Heart right ventricle (tissue), 16 donors: ENCODE results near the gene LRMDA. TPM values are rescaled to one million over a fixed set of nuclear protein-coding genes. Genes with fewer than 3 reads are reported as not detected.

Experiments used
- ATAC-seq, 8 donors: fragments of 200-7000 bp; cut with Tn5 transposase; one replicate each; pipeline ENCODE4 v1.9.1; 2020; ENCODE audit warnings: mild to moderate bottlenecking in 8 of 8, moderate library complexity in 8 of 8, moderate number of reproducible peaks in 1 of 8
- DNase-seq, 2 donors: peaks; one replicate each; pipeline ENCODE4 v3.0.0-alpha.2; 2020
- H3K27ac ChIP-seq, 10 donors: fragments of 200-600 bp; sonication (generic) in 2 of 10; one replicate each; pipeline versions ENCODE4 v1.5.0 to v1.8.0; 2020 to 2022; ENCODE audit warnings: mild to moderate bottlenecking in 3 of 10
- H3K27me3 ChIP-seq, 7 donors: fragments of 200-600 bp; one replicate each; pipeline ENCODE4 v1.8.0; 2021 to 2022; ENCODE audit warnings: mild to moderate bottlenecking in 2 of 7
- H3K36me3 ChIP-seq, 9 donors: fragments of 200-600 bp; sonication (generic) in 1 of 9; one replicate each; pipeline versions ENCODE4 v1.5.0 to v1.8.0; 2020 to 2022; ENCODE audit warnings: mild to moderate bottlenecking in 2 of 9
- H3K4me1 ChIP-seq, 9 donors: fragments of 200-600 bp; sonication (generic) in 1 of 9; one replicate each; pipeline versions ENCODE4 v1.5.0 to v1.8.0; 2020 to 2022; ENCODE audit warnings: mild to moderate bottlenecking in 4 of 9
- H3K4me3 ChIP-seq, 10 donors: fragments of 200-600 bp; sonication (generic) in 2 of 10; one replicate each; pipeline versions ENCODE4 v1.5.0 to v1.8.0; 2020 to 2022; ENCODE audit warnings: mild to moderate bottlenecking in 7 of 10, moderate library complexity in 2 of 10
- H3K9me3 ChIP-seq, 11 donors: fragments of 200-600 bp in 10 of 11; sonication (generic) in 2 of 11; one replicate each; pipeline versions ENCODE4 v1.5.0 to v1.8.0; 2013 to 2022; ENCODE audit warnings: mild to moderate bottlenecking in 2 of 11, control low read depth in 1 of 11, moderate library complexity in 1 of 11
- CTCF ChIP-seq, 9 donors: fragments of 200-600 bp; sonication (generic) in 2 of 9; IDR thresholded peaks; one replicate each; pipeline versions ENCODE4 v1.5.0 to v1.8.0; 2021 to 2022; ENCODE audit warnings: antibody characterized with exemption in 9 of 9, mild to moderate bottlenecking in 5 of 9, moderate library complexity in 1 of 9
- WGBS, 2 donors: extraction: QIAGEN DNeasy Blood & Tissue Kit; methylation state at CpG; one replicate each; pipeline ENCODE4 v1.1.7; 2013; ENCODE audit warnings: inconsistent platforms in 1 of 2; 5-methylcytosine and 5-hydroxymethylcytosine counted together
- intact Hi-C, 10 donors: fragments of 100-400 bp; cut with DNase I; formaldehyde crosslinking; loops; one replicate each; pipeline versions ENCODE4 v1.11.1 to v1.14.2; 2022
- polyA plus RNA-seq, 2 donors: library from polyadenylated mRNA; stranded (reverse); fragments of 200-250 nt; gene quantifications; one replicate each; pipeline ENCODE4 v1.2.3, GENCODE V29; 2013
- total RNA-seq, 10 donors: library from RNA; stranded (reverse); fragmentation: NEBNext Ultra II Directional in 3 of 10; extraction: Animal tissue kit (Norgen Biotek cat#: 25700) in 3 of 10; gene quantifications; one replicate each; pipeline versions ENCODE4 v1.2.1 to v1.2.4, GENCODE V29; 2021 to 2023
- donor health status: Arrhythmogenic right ventricular cardiomyopathy.
- donor health status: ischemic (EF 13 %, LVEDD 7.1; RV severe dilation, severe dysfunction).
- donor health status: healthy with polysubstance abuse.
- donor health status: DM: no; HTN: yes; CAD: no.
- donor health status: DM: no; HTN: no; CAD: no.
- donor health status: ischemic (EF 25% LVEDD 6.9; RV normal size, moderate dysfunction).
- donor health status: ischemic (EF 25% LVEDD 5.7; RV mildly dilated, moderate dysfunction).
- donor health status: healthy.
- donor health status: DM: yes; HTN: yes; CAD: no.
- donor health status: Ischemic cardiomyopathy.
- donor health status: ischemic (EF 35%, LVEDD 5.7; RV mildly dilated, moderate dysfunction).
- donor health status: nonischemic (EF 11% LVEDD 7.7; RV severe dilation, severe dysfunction).
- donor health status: DM: yes; HTN: yes; CAD: no.
- donor health status: PGD.
- donor health status: ischemic (EF 29% LVEDD 5.4; RV normal size, mild dysfunction).
- donor health status: nonischemic (EF 23%, LVEDD 6.1; RV moderate dilation, normal function).

LRMDA gene
- total and polyA plus RNA-seq, 12 donors, result 4.0 to 59.8 (median 12.7) TPM

GRCh38 chr10:75424571-75424970 is 6.9 kb upstream of the LRMDA start:
- H3K27me3 ChIP-seq, result no peaks in the 10 kb centered on the region
- 85 to 87% methylated on average over 2 of the region's 2 CpGs for WGBS, 2 donors
- peaks cover 3 to 27% (median 19%) of the 10 kb centered on the region in 9 donors for H3K4me1 ChIP-seq
- H3K4me3 ChIP-seq, result no peak overlapping the region
- no peaks in the 10 kb centered on the region for H3K9me3 ChIP-seq
- no peak for TF ChIP-seq CTCF (IDR thresholded peaks at IDR 0.05)
- no peak overlapping the region for H3K27ac ChIP-seq
- no peaks in the 10 kb centered on the region for H3K36me3 ChIP-seq
- ATAC-seq (no peak), DNase-seq (no peak)
- intact Hi-C loops, result no loop called here

- no peaks in the 10 kb centered on the region for H3K9me3 ChIP-seq
- no peak overlapping the region for H3K4me3 ChIP-seq
- no peak overlapping the region for H3K27ac ChIP-seq
- TF ChIP-seq CTCF (IDR thresholded peaks at IDR 0.05), result no peak
- DNase-seq (no peak), ATAC-seq (no peak)
- H3K36me3 ChIP-seq, result no peaks in the 10 kb centered on the region
- 96% methylated on average over 6 of the region's 6 CpGs for WGBS, 2 donors
- intact Hi-C loops, result no loop called here
- H3K27me3 ChIP-seq, result no peaks in the 10 kb centered on the region
- H3K4me1 ChIP-seq, result peaks cover 3 to 36% (median 28%) of the 10 kb centered on the region in 9 donors
These were observed 5.9 kb upstream of the LRMDA start for GRCh38 chr10:75425291-75426079.

- no peak overlapping the region for H3K4me3 ChIP-seq
- peaks cover 7 to 45% (median 38%) of the 10 kb centered on the region in 9 donors for H3K4me1 ChIP-seq
- DNase-seq (no peak), ATAC-seq (no peak)
- no peaks in the 10 kb centered on the region for H3K27me3 ChIP-seq
- 94 to 100% methylated on average over 1 of the region's 1 CpG for WGBS, 2 donors
- intact Hi-C loops, result no loop called here
- no peaks in the 10 kb centered on the region for H3K36me3 ChIP-seq
- H3K9me3 ChIP-seq, result no peaks in the 10 kb centered on the region
- no peak for TF ChIP-seq CTCF (IDR thresholded peaks at IDR 0.05)
- H3K27ac ChIP-seq, result peak overlapping the region in 3 of 10 donors; percentile 82 to 94 (median 92)
These were observed 4.5 kb upstream of the LRMDA start for GRCh38 chr10:75426880-75427279.

- H3K4me3 ChIP-seq, result no peak overlapping the region
- no peaks in the 10 kb centered on the region for H3K9me3 ChIP-seq
- WGBS, 2 donors, result 58 to 59% methylated on average over 3 of the region's 3 CpGs
- DNase-seq (no peak), ATAC-seq (no peak)
- intact Hi-C loops, result no loop called here
- no peak for TF ChIP-seq CTCF (IDR thresholded peaks at IDR 0.05)
- peak overlapping the region in 8 of 10 donors; percentile 15 to 94 (median 84) for H3K27ac ChIP-seq
- peaks cover 7 to 56% (median 49%) of the 10 kb centered on the region in 9 donors for H3K4me1 ChIP-seq
- no peaks in the 10 kb centered on the region for H3K27me3 ChIP-seq
- H3K36me3 ChIP-seq, result no peaks in the 10 kb centered on the region
These were observed 3.5 kb upstream of the LRMDA start for GRCh38 chr10:75427951-75428350.
